ENCODE data around the gene CCS. TPM values are rescaled to one million over a fixed set of nuclear protein-coding genes. Genes with fewer than 3 reads are reported as not detected.

CCS gene
- total and polyA plus RNA-seq, 2 donors (not counting 1 experiment from before 2014, with no cell fraction given) = 87.8 to 174 TPM

DNA sequence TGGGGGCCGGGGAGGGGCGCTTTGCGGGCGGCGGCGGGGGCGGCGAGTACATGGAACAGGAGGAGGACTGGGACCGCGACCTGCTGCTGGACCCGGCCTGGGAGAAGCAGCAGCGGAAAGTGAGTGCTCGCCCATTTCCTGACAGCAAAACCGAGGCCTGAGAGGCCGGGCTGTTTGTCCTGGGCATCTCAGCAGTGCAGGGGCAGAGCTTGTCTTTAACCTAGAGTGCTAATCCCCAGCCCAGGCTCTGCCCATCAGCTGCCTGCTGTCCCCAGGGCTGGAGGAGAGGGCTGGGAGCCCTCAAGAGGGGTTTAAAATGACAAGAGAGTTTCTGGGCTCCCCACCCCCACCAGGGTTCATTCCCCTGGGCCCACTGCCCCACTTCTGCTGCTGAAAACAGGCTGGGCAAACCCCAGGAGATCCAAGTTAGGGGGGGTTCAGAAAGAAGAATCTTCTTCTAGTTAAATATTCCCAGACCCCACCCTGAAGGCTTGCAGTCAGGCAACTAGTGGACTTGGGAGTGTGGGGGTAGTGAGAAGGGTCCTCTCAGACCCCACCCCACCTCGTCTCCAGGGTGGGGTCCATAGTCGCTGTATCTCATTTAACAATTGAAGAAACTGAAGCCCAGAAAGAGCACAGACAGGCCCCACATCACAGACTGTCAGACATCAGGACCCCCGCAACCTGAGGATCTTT is 45.9 kb upstream of the CCS start:
- no peak overlapping the region for H3K27ac Mint-ChIP-seq
- H3K4me3 ChIP-seq (ENCODE audit: control extremely low read depth in 1 of 5, extremely low read depth in 1 of 5, insufficient read depth in 1 of 5, low read depth in 2 of 5, low read length in 4 of 5) = peak overlapping the region in 4 of 5 experiments; percentile 77 to 89 (median 84)

More for the DNA sequence above, 45.9 kb upstream of the CCS start:
- WGBS (ENCODE audit: insufficient coverage) = 35% methylated on average over 15 of the region's 18 CpGs
- H3K4me1 ChIP-seq (ENCODE audit: control insufficient read depth in 2 of 2, insufficient read depth in 2 of 2, low read length in 2 of 2) = peaks cover 26 to 34% of the 10 kb centered on the region in 2 donors
- no peaks in the 10 kb centered on the region for H3K27me3 Mint-ChIP-seq
- no peaks in the 10 kb centered on the region for H3K9me3 Mint-ChIP-seq (ENCODE audit: insufficient read depth)
- TF ChIP-seq EZH2 (IDR thresholded peaks at IDR 0.05; ENCODE audit: borderline replicate concordance, insufficient read depth, low read depth, low read length, poor library complexity, severe bottlenecking) = no peak
- TF ChIP-seq, protein P1, sequence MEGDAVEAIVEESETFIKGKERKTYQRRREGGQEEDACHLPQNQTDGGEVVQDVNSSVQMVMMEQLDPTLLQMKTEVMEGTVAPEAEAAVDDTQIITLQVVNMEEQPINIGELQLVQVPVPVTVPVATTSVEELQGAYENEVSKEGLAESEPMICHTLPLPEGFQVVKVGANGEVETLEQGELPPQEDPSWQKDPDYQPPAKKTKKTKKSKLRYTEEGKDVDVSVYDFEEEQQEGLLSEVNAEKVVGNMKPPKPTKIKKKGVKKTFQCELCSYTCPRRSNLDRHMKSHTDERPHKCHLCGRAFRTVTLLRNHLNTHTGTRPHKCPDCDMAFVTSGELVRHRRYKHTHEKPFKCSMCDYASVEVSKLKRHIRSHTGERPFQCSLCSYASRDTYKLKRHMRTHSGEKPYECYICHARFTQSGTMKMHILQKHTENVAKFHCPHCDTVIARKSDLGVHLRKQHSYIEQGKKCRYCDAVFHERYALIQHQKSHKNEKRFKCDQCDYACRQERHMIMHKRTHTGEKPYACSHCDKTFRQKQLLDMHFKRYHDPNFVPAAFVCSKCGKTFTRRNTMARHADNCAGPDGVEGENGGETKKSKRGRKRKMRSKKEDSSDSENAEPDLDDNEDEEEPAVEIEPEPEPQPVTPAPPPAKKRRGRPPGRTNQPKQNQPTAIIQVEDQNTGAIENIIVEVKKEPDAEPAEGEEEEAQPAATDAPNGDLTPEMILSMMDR (IDR thresholded peaks at IDR 0.05) = no peak
- POLR2A ChIA-PET = interaction anchor here (0.5 kb wide), 1 partner anchor 64 kb away, joined by 4 read pairs; no protein-coding TSS in a partner anchor
- H3K9ac ChIP-seq (ENCODE audit: low read length) = peak overlapping the region; percentile 96
- DNase-seq = peak; percentile 30
- H4K20me1 ChIP-seq (ENCODE audit: control insufficient read depth, insufficient read depth, low read length, poor library complexity, severe bottlenecking) = no peaks in the 10 kb centered on the region
- CTCF ChIA-PET = interaction anchor here (1.0 to 6.4 kb wide), 4 partner anchors 13 to 161 kb away, joined by 3 to 58 read pairs (median 4); partner anchors contain the start of gene RBM4B
- peak overlapping the region; percentile 100 for H3K4me2 ChIP-seq (replicated peaks; ENCODE audit: low read depth, low read length, poor library complexity, severe bottlenecking)
- no peaks in the 10 kb centered on the region for H3K9me3 ChIP-seq (ENCODE audit: control extremely low read depth in 1 of 3, control insufficient read depth in 2 of 3, insufficient read depth in 1 of 3, low read length in 2 of 3)
- peaks cover 0 to 8% of the 10 kb centered on the region in 2 experiments for H3K36me3 ChIP-seq (replicated peaks in 1 of 2; ENCODE audit: control extremely low read depth in 1 of 2, control insufficient read depth in 1 of 2, extremely low read depth in 1 of 2, insufficient read depth in 2 of 2, low read length in 1 of 2)
- H2AFZ ChIP-seq (ENCODE audit: insufficient read depth, low read depth, low read length, poor library complexity, severe bottlenecking) = peak overlapping the region; percentile 83
- peaks cover 35% of the 10 kb centered on the region for H3K4me1 Mint-ChIP-seq
- no peak overlapping the region for H3K27ac ChIP-seq (ENCODE audit: low read length in 2 of 2)
- ATAC-seq (ENCODE audit: low read depth) = no peak
- intact Hi-C loops (cut with micrococcal nuclease) = loop anchor here (1.0 to 2.0 kb wide), 6 partner anchors 37 to 296 kb away; partner anchors contain the start of genes BBS1, CCDC87, CCS and DPP3
- H3K27me3 ChIP-seq (replicated peaks in 1 of 4; ENCODE audit: control extremely low read depth in 1 of 4, control insufficient read depth in 3 of 4, insufficient read depth in 4 of 4, low read length in 3 of 4) = no peaks in the 10 kb centered on the region
- peaks cover 10% of the 10 kb centered on the region for H3K79me2 ChIP-seq (ENCODE audit: control insufficient read depth, insufficient read depth, low read length)
- peak overlapping the region; percentile 87 for H3K4me3 Mint-ChIP-seq

All from B cell (primary cell).